Esophagus muscularis mucosa (tissue), 3 donors: ENCODE results near the gene ZIC4.

Experiments used
- CTCF ChIP-seq, 3 experiments: fragments of 200-600 bp in 2 of 3; fragments of 450-650 bp in 1 of 3; sonication (generic) in 2 of 3; IDR thresholded peaks; one replicate each; pipeline ENCODE4 v1.5.1; 2017 to 2019; ENCODE audit warnings: antibody characterized with exemption in 3 of 3, mild to moderate bottlenecking in 2 of 3, moderate library complexity in 1 of 3
- POLR2A ChIP-seq: fragments of 450-650 bp; IDR thresholded peaks from one replicate; pipeline ENCODE4 v1.6.1; 2017; ENCODE audit warnings: antibody characterized with exemption, moderate library complexity, mild to moderate bottlenecking, low read depth

GRCh38 chr3:147359177-147360050, 46.9 kb downstream of the ZIC4 start:
- TF ChIP-seq CTCF (IDR thresholded peaks at IDR 0.05) (no peak), POLR2A (no peak)
